HepG2 (cell line): Measurements from ENCODE around the gene RAD18. TPM values are rescaled to one million over a fixed set of nuclear protein-coding genes. Genes with fewer than 3 reads are reported as not detected.

Experiments
- ATAC-seq: fragments of 200-7000 bp; cut with Tn5 transposase; 3 replicates; pipeline ENCODE4 v1.9.1; 2020; ENCODE audit warnings: mild to moderate bottlenecking, moderate library complexity
- BruUV-seq: library from RNA; stranded (reverse); fragments of 400-500 nt; replicated peaks from 2 replicates; lab custom pipeline; 2021; lab: Mats Ljungman, UMichigan
- CTCF ChIA-PET: fragments of 300-600 bp; formaldehyde crosslinking; extraction: SDS; loops from one replicate; lab custom pipeline; 2021; ENCODE audit warnings: low total read pairs, inconsistent platforms, low intra/inter-chr PET ratio; lab: Yijun Ruan, JAX
- POLR2A ChIA-PET: fragments of 350-600 bp; sonication (Branson Sonifier 250); formaldehyde crosslinking; loops from one replicate; lab custom pipeline; 2020; ENCODE audit warnings: antibody characterized with exemption, inconsistent platforms; lab: Yijun Ruan, JAX
- DNase-seq: peaks from one replicate; pipeline ENCODE4 v3.0.0-alpha.2; 2015; ENCODE audit warnings: low spot score
- FAIRE-seq: peaks from 3 replicates; lab custom pipeline; 2011; peaks lifted over from hg19 to GRCh38; lab: Jason Lieb, UNC
- H2AFZ ChIP-seq: one replicate; pipeline ENCODE4 v1.6.1; 2011; ENCODE audit warnings: low read length, inconsistent platforms
- H3K27ac ChIP-seq: fragments of 300-600 bp; 3 replicates; pipeline ENCODE4 v1.8.0; 2011; ENCODE audit warnings: mixed run types, mild to moderate bottlenecking, mixed read lengths, low read length, inconsistent platforms; ENCODE audit not compliant: insufficient read depth; ENCODE audit errors: extremely low read length
- H3K27me3 ChIP-seq, 2 experiments: fragments of 200-600 bp in 1 of 2; 2 replicates in 1 of 2; 3 replicates in 1 of 2; pipeline versions ENCODE4 v1.6.0 to v1.8.0; 2011; ENCODE audit warnings: low read length in 2 of 2, mild to moderate bottlenecking in 2 of 2, moderate library complexity in 2 of 2, inconsistent platforms in 1 of 2; ENCODE audit not compliant: insufficient read depth in 2 of 2, control insufficient read depth in 1 of 2
- H3K36me3 ChIP-seq, 2 experiments: fragments of 200-600 bp in 1 of 2; replicated peaks in 1 of 2; 2 replicates in 1 of 2; 3 replicates in 1 of 2; pipeline versions ENCODE4 v1.5.1 to v1.8.0; 2011; ENCODE audit warnings: low read length in 2 of 2, inconsistent platforms in 1 of 2; ENCODE audit not compliant: insufficient read depth in 2 of 2, control insufficient read depth in 1 of 2
- H3K4me1 ChIP-seq: 2 replicates; pipeline ENCODE4 v1.5.1; 2012; ENCODE audit warnings: low read length, inconsistent platforms; ENCODE audit not compliant: insufficient read depth
- H3K4me2 ChIP-seq: 2 replicates; pipeline ENCODE4 v1.6.0; 2011; ENCODE audit warnings: low read depth, low read length, inconsistent platforms
- H3K4me3 ChIP-seq, 3 experiments: fragments of 200-600 bp in 1 of 3; sonication (generic), shearing (Covaris generic) in 1 of 3; replicated peaks in 1 of 3; 2 replicates each; pipeline ENCODE4 v1.5.1; 2011 to 2016; ENCODE audit warnings: low read length in 3 of 3, inconsistent platforms in 2 of 3, low read depth in 2 of 3, mild to moderate bottlenecking in 2 of 3, control low read depth in 1 of 3, mixed read lengths in 1 of 3; ENCODE audit not compliant: insufficient read depth in 1 of 3
- H3K79me2 ChIP-seq: one replicate; pipeline ENCODE4 v1.6.1; 2011; ENCODE audit warnings: low read length, inconsistent platforms; ENCODE audit not compliant: insufficient read depth
- H3K9ac ChIP-seq: 2 replicates; pipeline ENCODE4 v1.6.0; 2011; ENCODE audit warnings: mild to moderate bottlenecking, low read depth, low read length, inconsistent platforms; ENCODE audit not compliant: insufficient read depth
- H3K9me3 ChIP-seq: 2 replicates; pipeline ENCODE4 v1.5.1; 2012; ENCODE audit warnings: mild to moderate bottlenecking, low read length
- H4K20me1 ChIP-seq: 2 replicates; pipeline ENCODE4 v1.6.0; 2011; ENCODE audit warnings: inconsistent platforms, mild to moderate bottlenecking, low read length, moderate library complexity; ENCODE audit not compliant: insufficient read depth
- ARNT ChIP-seq: fragments of 450-650 bp; IDR thresholded peaks from 2 replicates; pipeline ENCODE4 v1.6.1; 2017
- CEBPB ChIP-seq: IDR thresholded peaks from 2 replicates; pipeline ENCODE4 v1.6.1; 2011; ENCODE audit warnings: low read depth, low read length, improper control_type of control experiment, borderline replicate concordance
- GLI4 ChIP-seq: sonication (generic); formaldehyde crosslinking; IDR thresholded peaks from 2 replicates; pipeline ENCODE4 v1.5.1; 2020; ENCODE audit warnings: missing genetic modification reagents, mild to moderate bottlenecking, moderate library complexity, borderline replicate concordance
- HMG20B ChIP-seq: conservative IDR thresholded peaks from 2 replicates; pipeline ENCODE4 v1.6.1; 2016; ENCODE audit warnings: missing genetic modification reagents, missing compliant biosample characterization
- IKZF4 ChIP-seq: sonication (generic); formaldehyde crosslinking; IDR thresholded peaks from 2 replicates; pipeline ENCODE4 v1.5.1; 2020; ENCODE audit warnings: borderline replicate concordance, mild to moderate bottlenecking, low read depth, missing genetic modification reagents; ENCODE audit errors: not compliant biosample characterization
- JUN ChIP-seq: sonication (generic); formaldehyde crosslinking; IDR thresholded peaks from 2 replicates; pipeline ENCODE4 v1.4.0; 2020; ENCODE audit warnings: mild to moderate bottlenecking, missing genetic modification reagents
- MATR3 ChIP-seq: sonication (generic); formaldehyde crosslinking; IDR thresholded peaks from 2 replicates; pipeline ENCODE4 v1.4.0; 2020; ENCODE audit warnings: missing genetic modification reagents
- SPEN ChIP-seq: sonication (generic); formaldehyde crosslinking; IDR thresholded peaks from 2 replicates; pipeline ENCODE4 v1.5.1; 2020; ENCODE audit warnings: low read depth, mild to moderate bottlenecking, missing genetic modification reagents
- TBL1XR1 ChIP-seq: fragments of 150-350 bp; IDR thresholded peaks from 2 replicates; pipeline ENCODE4 v1.6.1; 2014; ENCODE audit warnings: borderline replicate concordance, low read length; ENCODE audit not compliant: partially characterized antibody
- ZKSCAN8 ChIP-seq: IDR thresholded peaks from 2 replicates; pipeline ENCODE4 v1.6.1; 2016; ENCODE audit warnings: borderline replicate concordance, missing genetic modification reagents, missing compliant biosample characterization
- ZNF629 ChIP-seq: sonication (generic); formaldehyde crosslinking; conservative IDR thresholded peaks from 2 replicates; pipeline ENCODE4 v1.5.0; 2020; ENCODE audit warnings: missing genetic modification reagents
- ZNF674 ChIP-seq: sonication (generic); formaldehyde crosslinking; IDR thresholded peaks from 2 replicates; pipeline ENCODE4 v1.5.0; 2020; ENCODE audit warnings: low read depth, mild to moderate bottlenecking, missing genetic modification reagents
- ZNF776 ChIP-seq: sonication (generic); formaldehyde crosslinking; IDR thresholded peaks from 2 replicates; pipeline ENCODE4 v1.4.0; 2020; ENCODE audit warnings: mild to moderate bottlenecking, missing genetic modification reagents
- WGBS: methylation state at CpG from one replicate; pipeline ENCODE4 v1.1.6; 2017; ENCODE audit warnings: low lambda C conversion rate; 5-methylcytosine and 5-hydroxymethylcytosine counted together
- in situ Hi-C: cut with HindIII; loops from 2 replicates; pipeline ENCODE4 v1.10.0; 2017; ENCODE audit warnings: low pct_unique_long_range_greater_than_20kb; ENCODE audit not compliant: extremely low pct_ligation_motif_present
- intact Hi-C: fragments of 100-400 bp; cut with micrococcal nuclease; formaldehyde crosslinking; loops from one replicate; pipeline ENCODE4 v1.10.0; 2022; ENCODE audit not compliant: unreplicated experiment
- polyA plus RNA-seq, 8 experiments: library from polyadenylated mRNA; depleted of rRNA in 3 of 8; stranded (reverse) in 7 of 8; unstranded in 1 of 8; fragments of >200 nt; fragmentation: Illumina TruSeq in 4 of 8; extraction: Trizol in 4 of 8; gene quantifications; 2 replicates each; pipeline versions ENCODE4 v1.2.1 to v1.2.3, GENCODE V29; 2011 to 2016; ENCODE audit warnings: low read depth in 4 of 8, missing spikeins in 1 of 8, mixed read lengths in 1 of 8; ENCODE audit not compliant: insufficient read depth in 1 of 8
- total RNA-seq, 5 experiments: library from RNA; depleted of rRNA; stranded (reverse); fragments of >200 nt; fragmentation: Illumina TruSeq; extraction: Trizol; gene quantifications; 2 replicates each; pipeline ENCODE4 v1.2.3, GENCODE V29; 2016; ENCODE audit warnings: low read depth in 1 of 5
- TF ChIP-seq, protein P1 (sequence below): IDR thresholded peaks from 2 replicates; pipeline ENCODE4 v1.6.1; 2016; ENCODE audit warnings: low read depth
- TF ChIP-seq, protein P2 (sequence below): sonication (generic); formaldehyde crosslinking; IDR thresholded peaks from 2 replicates; pipeline ENCODE4 v1.9.0; 2022; ENCODE audit warnings: missing genetic modification reagents, mild to moderate bottlenecking, borderline replicate concordance
- TF ChIP-seq, protein P3 (sequence below): sonication (generic); formaldehyde crosslinking; conservative IDR thresholded peaks from 2 replicates; pipeline ENCODE4 v1.8.0; 2022; ENCODE audit warnings: missing genetic modification reagents

RAD18 gene
- total and polyA plus RNA-seq, 2 of the 13 experiments (the other 11 are each of a cell fraction or from before 2014, with no cell fraction given): 5.9 to 20.7 TPM

DNA sequence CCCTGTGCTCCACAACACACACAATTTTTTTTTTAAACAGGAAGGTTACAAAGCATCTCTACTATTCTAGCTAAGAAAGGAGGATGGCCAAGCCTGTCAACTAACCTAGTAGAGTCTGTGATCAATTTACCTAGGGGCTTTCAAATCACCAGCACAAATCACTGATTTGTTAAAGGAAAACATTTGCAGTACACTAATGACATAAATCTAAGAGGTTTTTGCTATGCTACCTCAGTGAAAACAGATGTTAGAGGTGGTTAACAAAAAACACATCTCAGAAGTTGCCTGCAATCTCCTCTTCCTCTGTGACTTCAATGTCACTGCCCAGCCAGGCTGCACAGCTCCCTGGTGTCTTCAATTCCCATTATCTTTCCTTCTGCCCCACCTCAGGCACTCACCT lies 72.0 kb downstream of the RAD18 start:
- Histone ChIP-seq H3K4me3 (no peak overlapping the region), H3K36me3 (peaks cover 3 to 22% of the 10 kb centered on the region in 2 experiments; a peak in 3 of 5 replicates), H3K9me3 (no peaks in the 10 kb centered on the region), H2AFZ (no peak overlapping the region), H3K27me3 (no peaks in the 10 kb centered on the region), H3K4me2 (no peak overlapping the region), H3K27ac (no peak overlapping the region), H3K79me2 (no peaks in the 10 kb centered on the region), H4K20me1 (no peaks in the 10 kb centered on the region), H3K4me1 (no peaks in the 10 kb centered on the region), H3K9ac (no peak overlapping the region)
- no peak for FAIRE-seq
- ChIA-PET POLR2A (no interaction called here), CTCF (no interaction called here)
- no peak for ATAC-seq
- DNase-seq: no peak
- TF ChIP-seq ZNF629 (no peak), JUN (CRISPR knock-in tag) (no peak), GLI4 (no peak), HMG20B (no peak), ZNF776 (CRISPR knock-in tag) (no peak), TBL1XR1 (no peak)
- TF ChIP-seq, protein P1, sequence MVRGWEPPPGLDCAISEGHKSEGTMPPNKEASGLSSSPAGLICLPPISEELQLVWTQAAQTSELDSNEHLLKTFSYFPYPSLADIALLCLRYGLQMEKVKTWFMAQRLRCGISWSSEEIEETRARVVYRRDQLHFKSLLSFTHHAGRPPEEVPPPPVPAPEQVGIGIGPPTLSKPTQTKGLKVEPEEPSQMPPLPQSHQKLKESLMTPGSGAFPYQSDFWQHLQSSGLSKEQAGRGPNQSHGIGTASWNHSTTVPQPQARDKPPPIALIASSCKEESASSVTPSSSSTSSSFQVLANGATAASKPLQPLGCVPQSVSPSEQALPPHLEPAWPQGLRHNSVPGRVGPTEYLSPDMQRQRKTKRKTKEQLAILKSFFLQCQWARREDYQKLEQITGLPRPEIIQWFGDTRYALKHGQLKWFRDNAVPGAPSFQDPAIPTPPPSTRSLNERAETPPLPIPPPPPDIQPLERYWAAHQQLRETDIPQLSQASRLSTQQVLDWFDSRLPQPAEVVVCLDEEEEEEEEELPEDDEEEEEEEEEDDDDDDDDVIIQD: no peak
- intact Hi-C loops: no loop called here
- in situ Hi-C loops: no loop called here
- no TSS peak for BruUV-seq

DNA sequence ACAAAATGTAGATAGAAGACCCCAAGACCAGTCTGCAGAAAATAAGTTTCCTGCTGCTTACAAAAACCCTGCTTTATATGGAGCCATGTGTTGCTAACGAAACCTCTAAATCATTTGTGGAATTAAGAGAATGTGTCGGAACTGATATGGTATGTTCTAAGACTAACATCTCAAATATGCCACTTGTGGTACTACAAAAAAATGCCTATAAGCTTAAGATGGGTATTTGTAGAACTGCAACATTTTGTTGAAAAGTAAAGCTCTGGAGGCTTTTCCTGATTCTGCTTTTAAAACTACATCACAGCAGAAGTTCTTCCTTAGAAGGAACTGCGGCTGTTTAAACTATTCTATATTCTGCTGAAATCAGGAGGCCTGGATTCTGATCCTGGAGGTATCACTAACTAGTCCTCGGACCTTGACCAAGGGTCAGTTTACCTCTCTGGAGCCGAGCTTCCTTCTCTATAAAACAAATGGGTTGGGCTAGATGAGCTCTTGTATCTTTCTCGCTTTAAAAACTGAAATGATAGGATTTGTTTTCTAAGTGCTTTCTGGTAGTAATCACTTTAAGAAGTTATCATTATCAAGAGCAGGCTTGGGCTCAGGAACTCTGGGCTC lies 74.9 kb downstream of the RAD18 start:
- TF ChIP-seq SPEN (CRISPR knock-in tag): no peak
- no peak for TF ChIP-seq IKZF4
- TF ChIP-seq, protein P2, sequence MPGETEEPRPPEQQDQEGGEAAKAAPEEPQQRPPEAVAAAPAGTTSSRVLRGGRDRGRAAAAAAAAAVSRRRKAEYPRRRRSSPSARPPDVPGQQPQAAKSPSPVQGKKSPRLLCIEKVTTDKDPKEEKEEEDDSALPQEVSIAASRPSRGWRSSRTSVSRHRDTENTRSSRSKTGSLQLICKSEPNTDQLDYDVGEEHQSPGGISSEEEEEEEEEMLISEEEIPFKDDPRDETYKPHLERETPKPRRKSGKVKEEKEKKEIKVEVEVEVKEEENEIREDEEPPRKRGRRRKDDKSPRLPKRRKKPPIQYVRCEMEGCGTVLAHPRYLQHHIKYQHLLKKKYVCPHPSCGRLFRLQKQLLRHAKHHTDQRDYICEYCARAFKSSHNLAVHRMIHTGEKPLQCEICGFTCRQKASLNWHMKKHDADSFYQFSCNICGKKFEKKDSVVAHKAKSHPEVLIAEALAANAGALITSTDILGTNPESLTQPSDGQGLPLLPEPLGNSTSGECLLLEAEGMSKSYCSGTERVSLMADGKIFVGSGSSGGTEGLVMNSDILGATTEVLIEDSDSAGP: no peak
- TF ChIP-seq, protein P3, sequence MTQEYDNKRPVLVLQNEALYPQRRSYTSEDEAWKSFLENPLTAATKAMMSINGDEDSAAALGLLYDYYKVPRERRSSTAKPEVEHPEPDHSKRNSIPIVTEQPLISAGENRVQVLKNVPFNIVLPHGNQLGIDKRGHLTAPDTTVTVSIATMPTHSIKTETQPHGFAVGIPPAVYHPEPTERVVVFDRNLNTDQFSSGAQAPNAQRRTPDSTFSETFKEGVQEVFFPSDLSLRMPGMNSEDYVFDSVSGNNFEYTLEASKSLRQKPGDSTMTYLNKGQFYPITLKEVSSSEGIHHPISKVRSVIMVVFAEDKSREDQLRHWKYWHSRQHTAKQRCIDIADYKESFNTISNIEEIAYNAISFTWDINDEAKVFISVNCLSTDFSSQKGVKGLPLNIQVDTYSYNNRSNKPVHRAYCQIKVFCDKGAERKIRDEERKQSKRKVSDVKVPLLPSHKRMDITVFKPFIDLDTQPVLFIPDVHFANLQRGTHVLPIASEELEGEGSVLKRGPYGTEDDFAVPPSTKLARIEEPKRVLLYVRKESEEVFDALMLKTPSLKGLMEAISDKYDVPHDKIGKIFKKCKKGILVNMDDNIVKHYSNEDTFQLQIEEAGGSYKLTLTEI (CRISPR knock-in tag): no peak
- TF ChIP-seq ZKSCAN8: no peak
- TF ChIP-seq ZNF674 (CRISPR knock-in tag): no peak
- TF ChIP-seq MATR3 (CRISPR knock-in tag): no peak
- no peak for TF ChIP-seq ARNT
- TF ChIP-seq CEBPB: no peak
- no peak overlapping the region for H3K4me3 ChIP-seq
- WGBS: 94% methylated on average over 6 of the region's 6 CpGs
- no peaks in the 10 kb centered on the region for H4K20me1 ChIP-seq
- ATAC-seq: no peak
- no peaks in the 10 kb centered on the region for H3K79me2 ChIP-seq
- CTCF ChIA-PET: no interaction called here
- peaks cover 3 to 29% of the 10 kb centered on the region in 2 experiments; a peak in 4 of 5 replicates for H3K36me3 ChIP-seq
- in situ Hi-C loops (no loop called here), intact Hi-C loops (no loop called here)
- no peaks in the 10 kb centered on the region for H3K9me3 ChIP-seq
- FAIRE-seq: no peak
- H3K4me1 ChIP-seq: no peaks in the 10 kb centered on the region
- H2AFZ ChIP-seq: no peak overlapping the region
- no peak overlapping the region for H3K9ac ChIP-seq
- H3K27me3 ChIP-seq: no peaks in the 10 kb centered on the region
- BruUV-seq: no TSS peak
- H3K4me2 ChIP-seq: no peak overlapping the region
- POLR2A ChIA-PET: no interaction called here
- no peak for DNase-seq
- no peak overlapping the region for H3K27ac ChIP-seq
